PFSK-1 (cell line): Measurements from ENCODE around the gene MYRF.

Experiments
- FOXP2 ChIP-seq: optimal IDR thresholded peaks from 2 replicates; pipeline ENCODE3; 2011; ENCODE audit warnings: borderline replicate concordance, control low read depth, inconsistent platforms; ENCODE audit not compliant: insufficient read depth; ENCODE audit errors: extremely low read length, extremely low read depth
- POLR2AphosphoS5 ChIP-seq: IDR thresholded peaks from 2 replicates; pipeline ENCODE4 v1.6.1; 2012; ENCODE audit warnings: low read depth, mild to moderate bottlenecking, control low read depth, low read length, moderate library complexity
- REST ChIP-seq, 2 experiments: IDR thresholded peaks; 2 replicates each; pipeline versions ENCODE4 v1.6.1 to v1.8.0; 2011 to 2012; ENCODE audit warnings: low read depth in 2 of 2, low read length in 2 of 2, control low read depth in 1 of 2, inconsistent platforms in 1 of 2, mild to moderate bottlenecking in 1 of 2, moderate library complexity in 1 of 2; ENCODE audit not compliant: insufficient read depth in 1 of 2
- SIN3A ChIP-seq: IDR thresholded peaks from 2 replicates; pipeline ENCODE4 v1.6.1; 2012; ENCODE audit warnings: mild to moderate bottlenecking, low read length, moderate library complexity, borderline replicate concordance; ENCODE audit not compliant: insufficient read depth
- TAF1 ChIP-seq: IDR thresholded peaks from 2 replicates; pipeline ENCODE4 v1.6.1; 2012; ENCODE audit warnings: low read length, control low read depth, borderline replicate concordance; ENCODE audit not compliant: insufficient read depth

The MYRF gene

DNA sequence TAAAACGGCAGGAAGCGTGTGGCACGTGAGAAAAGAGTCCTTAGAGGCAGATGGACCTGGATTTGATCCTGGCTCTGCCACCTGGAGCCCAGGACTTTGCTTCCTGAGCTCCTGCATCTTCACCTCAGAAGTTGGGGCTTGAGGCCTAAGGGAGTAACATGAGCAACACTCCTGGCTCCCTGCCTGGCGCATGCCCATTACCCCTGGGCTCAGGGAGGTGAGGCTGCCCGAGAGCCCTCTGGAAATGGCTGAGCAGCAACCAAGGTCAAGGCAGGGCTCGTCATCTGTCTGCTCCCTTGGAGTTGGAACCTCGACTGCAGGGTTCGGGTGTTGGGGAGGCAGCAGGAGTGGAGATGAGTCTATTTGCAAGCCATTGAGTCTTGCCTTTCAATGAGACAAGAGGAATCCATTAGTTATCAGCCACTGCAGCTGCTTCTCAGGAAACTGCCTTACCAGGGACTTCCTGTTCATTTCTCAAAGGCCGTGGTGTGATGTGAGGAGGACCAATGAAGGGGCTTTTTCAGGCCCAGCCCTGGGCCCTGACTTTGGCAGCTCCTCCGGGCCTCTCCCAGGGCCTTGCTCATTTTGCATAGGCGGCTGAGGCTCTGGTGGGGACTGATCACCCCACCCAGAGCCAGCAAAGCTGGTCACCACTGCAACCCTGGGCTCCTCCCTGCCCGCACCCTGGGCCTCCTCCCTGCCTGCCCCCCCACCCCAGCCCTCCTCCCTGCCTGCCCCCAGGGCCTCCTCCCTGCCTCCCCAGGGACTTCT is 82.0 kb downstream of the MYRF start:
- TF ChIP-seq FOXP2 (no peak), SIN3A (no peak), POLR2AphosphoS5 (peak; percentile 58; the same call in 1 of the 2 replicates), REST (IDR thresholded peaks at IDR 0.05; ENCODE audit: insufficient read depth in 1 of 2, low read depth in 2 of 2, low read length in 2 of 2) (no peak), TAF1 (no peak)

- no peak for TF ChIP-seq TAF1
- no peak for TF ChIP-seq POLR2AphosphoS5
- TF ChIP-seq SIN3A = no peak
- TF ChIP-seq FOXP2 = no peak
- no peak for TF ChIP-seq REST (IDR thresholded peaks at IDR 0.05; ENCODE audit: insufficient read depth in 1 of 2, low read depth in 2 of 2, low read length in 2 of 2)
These were observed 83.8 kb downstream of the MYRF start for GRCh38 chr11:61836193-61836592.

- TF ChIP-seq FOXP2 (no peak), SIN3A (no peak), POLR2AphosphoS5 (no peak), TAF1 (no peak), REST (IDR thresholded peaks at IDR 0.05; ENCODE audit: insufficient read depth in 1 of 2, low read depth in 2 of 2, low read length in 2 of 2) (no peak)
These were observed 85.1 kb downstream of the MYRF start for GRCh38 chr11:61837411-61838005.
